ENCODE data around the gene OGFOD3. TPM values are rescaled to one million over a fixed set of nuclear protein-coding genes. Genes with fewer than 3 reads are reported as not detected.
"Not testable (repeated sequence)": the region's sequence is repeated elsewhere in the genome, so short reads cannot be mapped to it uniquely, and the experiment has no call there.

The OGFOD3 gene
- total RNA-seq, 4 donors from 2014 or later: 22.9 to 31.6 (median 28.6) TPM

DNA sequence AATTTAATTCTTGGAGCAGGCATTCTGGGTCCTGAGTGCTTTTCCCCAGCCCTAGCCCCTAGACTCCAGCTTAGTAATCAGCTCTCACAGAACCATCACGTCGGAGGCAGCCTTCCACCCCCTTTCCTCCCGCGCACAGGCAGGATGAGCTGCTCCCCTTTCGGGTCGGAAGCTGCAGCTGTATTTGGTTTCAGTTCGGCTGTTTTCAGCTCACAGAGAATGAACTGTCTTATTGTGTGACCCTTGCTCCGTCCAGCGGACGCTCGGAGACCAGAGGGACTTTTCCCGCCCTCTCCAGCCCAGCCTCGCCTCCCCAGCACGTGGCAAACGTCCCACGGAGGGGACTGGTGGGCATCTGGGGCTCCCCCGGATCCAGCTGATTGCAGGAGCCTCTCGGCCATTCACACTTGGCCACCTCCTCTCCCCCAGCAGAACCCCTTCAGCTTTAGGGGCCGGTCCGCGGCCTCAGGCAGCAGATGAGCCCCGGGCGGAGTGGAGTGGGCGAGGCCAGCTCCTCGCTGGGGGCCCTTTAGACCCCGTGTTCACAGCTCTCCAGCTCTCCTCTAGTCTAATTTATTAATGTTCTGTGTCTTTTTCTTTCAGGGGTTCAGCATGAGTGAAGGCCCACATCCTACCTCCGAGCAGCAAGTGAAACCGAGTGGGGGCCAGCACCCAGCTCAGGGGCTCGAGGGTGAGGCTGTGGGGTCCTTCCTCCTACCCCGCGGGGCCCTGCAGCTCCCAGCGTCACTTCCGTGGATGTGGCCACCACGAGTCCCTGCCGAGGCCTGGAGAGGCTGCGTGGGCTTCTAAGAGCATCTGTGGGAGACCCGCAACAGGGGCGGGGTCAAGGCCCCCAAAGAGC, 47.7 kb downstream of the OGFOD3 start:
- TF ChIP-seq, protein P1, sequence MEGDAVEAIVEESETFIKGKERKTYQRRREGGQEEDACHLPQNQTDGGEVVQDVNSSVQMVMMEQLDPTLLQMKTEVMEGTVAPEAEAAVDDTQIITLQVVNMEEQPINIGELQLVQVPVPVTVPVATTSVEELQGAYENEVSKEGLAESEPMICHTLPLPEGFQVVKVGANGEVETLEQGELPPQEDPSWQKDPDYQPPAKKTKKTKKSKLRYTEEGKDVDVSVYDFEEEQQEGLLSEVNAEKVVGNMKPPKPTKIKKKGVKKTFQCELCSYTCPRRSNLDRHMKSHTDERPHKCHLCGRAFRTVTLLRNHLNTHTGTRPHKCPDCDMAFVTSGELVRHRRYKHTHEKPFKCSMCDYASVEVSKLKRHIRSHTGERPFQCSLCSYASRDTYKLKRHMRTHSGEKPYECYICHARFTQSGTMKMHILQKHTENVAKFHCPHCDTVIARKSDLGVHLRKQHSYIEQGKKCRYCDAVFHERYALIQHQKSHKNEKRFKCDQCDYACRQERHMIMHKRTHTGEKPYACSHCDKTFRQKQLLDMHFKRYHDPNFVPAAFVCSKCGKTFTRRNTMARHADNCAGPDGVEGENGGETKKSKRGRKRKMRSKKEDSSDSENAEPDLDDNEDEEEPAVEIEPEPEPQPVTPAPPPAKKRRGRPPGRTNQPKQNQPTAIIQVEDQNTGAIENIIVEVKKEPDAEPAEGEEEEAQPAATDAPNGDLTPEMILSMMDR (IDR thresholded peaks at IDR 0.05): no peak
- ATAC-seq (ENCODE audit: low FRiP score) (no peak), DNase-seq (ENCODE audit: low spot score) (no peak)

DNA sequence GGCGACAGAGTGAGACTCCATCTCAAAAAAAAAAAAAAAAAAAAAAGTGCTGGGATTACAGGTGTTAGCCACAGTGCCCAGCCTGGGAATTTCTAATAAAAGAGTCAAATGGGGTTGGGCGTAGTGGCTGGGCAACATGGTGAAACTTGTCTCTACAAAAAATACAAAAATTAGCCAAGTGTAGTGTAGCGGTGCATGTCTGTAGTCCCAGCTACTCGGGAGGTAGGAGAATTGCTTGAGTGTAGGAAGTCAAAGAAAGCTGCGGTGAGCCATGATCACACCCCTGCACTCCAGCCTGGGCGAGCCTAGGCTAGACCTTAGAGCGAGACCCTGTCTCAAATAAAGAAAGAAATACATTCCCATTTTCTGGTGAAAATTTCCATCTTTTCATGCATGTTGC, 49.2 kb downstream of the OGFOD3 start:
- no peak for ATAC-seq (ENCODE audit: low FRiP score)
- TF ChIP-seq, protein P1 (IDR thresholded peaks at IDR 0.05): no peak
- DNase-seq (ENCODE audit: low spot score): no peak

DNA sequence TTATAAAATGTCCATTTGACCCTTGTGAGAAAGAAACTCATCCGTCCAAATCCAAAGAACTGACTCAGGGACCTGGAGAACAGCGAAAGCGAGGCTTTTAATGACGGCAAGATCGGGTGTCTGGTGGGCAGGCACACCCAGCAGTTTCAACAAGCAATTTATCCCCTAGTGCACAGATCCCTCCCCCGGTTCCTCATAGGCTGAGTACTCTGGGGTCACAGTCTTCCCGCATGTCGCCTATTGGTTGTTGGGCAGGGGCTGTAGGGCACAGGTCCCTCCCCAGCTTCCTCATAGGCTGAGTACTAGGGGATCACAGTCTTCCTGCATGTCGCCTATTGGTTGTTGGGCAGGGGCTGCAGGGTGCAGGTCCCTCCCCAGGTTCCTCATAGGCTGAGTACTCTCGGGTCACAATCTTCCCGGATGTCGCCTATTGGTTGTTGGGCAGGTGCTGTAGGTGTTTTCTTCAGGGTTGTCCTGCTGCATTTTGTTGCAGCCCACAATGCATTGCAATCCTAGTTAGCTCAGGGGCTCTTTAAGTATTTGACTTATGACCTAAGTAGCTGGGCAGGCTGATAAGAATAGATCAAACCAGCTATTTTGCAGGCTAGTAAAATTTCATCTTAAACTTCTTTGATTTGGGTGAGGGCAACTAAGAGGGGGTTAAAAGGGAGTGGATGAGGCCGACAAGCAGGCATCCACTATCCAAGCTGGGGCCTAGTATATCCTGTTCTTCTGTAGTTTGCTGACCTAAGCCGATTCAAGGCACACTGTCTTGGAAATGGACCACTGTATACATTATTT, 50.5 kb downstream of the OGFOD3 start:
- TF ChIP-seq, protein P1 (IDR thresholded peaks at IDR 0.05): no peak
- DNase-seq (ENCODE audit: low spot score) (no peak), ATAC-seq (ENCODE audit: low FRiP score) (no peak)

DNA sequence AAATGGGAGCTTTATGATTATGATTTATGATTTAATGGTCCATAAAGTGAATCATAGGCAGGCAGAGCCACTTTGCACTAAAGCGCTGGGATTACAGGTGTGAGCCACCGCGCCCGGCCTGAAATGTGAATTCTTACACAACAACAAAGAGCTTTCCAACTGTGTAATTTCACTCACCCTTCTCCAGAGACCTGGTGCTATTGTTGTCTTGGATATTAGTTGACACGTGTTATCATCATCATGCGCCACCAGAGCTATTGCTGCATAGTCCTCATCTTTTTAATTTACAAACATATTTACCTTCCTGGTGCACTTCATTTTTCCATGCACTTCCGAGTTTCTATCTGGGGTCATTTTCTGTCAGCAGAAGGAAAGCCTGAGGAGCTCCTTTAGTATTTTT, 51.6 kb downstream of the OGFOD3 start:
- ATAC-seq (ENCODE audit: low FRiP score) (no peak), DNase-seq (ENCODE audit: low spot score) (no peak)
- TF ChIP-seq, protein P1 (IDR thresholded peaks at IDR 0.05): no peak

DNA sequence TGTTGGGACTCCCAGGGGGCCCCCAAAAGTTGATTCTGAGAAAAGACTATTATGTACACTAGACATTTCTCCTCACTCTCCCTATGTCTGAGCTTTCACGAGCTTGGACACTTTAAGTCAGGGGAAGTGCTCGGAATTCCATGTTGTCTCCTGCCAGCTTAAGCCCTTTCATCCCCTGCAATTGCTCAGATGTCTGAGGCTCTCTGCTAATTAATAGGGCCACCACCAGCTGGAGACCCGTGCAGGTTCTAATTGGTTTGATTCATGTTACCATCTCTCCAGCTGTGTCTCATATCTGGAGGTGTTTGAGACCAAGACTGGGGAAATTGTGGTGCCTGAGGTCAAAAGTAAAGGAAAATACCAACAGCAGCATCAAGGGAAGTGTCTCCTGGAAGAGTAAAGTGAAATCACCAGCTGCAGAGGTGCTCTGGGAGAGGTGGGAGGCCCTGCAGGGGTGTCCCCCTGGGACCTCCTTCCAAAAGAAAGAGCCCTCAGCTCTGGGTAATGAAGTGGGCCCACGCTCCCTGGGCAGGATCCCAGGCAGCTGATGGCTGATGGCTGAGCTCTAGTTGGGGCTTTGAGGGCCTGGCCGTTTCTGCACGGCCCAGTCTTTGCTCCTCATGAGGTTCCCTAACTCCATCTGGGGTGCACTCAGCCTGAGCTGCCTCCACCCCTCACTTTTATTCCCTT, 52.6 kb downstream of the OGFOD3 start:
- DNase-seq (ENCODE audit: low spot score) (no peak), ATAC-seq (ENCODE audit: low FRiP score) (no peak)

DNA sequence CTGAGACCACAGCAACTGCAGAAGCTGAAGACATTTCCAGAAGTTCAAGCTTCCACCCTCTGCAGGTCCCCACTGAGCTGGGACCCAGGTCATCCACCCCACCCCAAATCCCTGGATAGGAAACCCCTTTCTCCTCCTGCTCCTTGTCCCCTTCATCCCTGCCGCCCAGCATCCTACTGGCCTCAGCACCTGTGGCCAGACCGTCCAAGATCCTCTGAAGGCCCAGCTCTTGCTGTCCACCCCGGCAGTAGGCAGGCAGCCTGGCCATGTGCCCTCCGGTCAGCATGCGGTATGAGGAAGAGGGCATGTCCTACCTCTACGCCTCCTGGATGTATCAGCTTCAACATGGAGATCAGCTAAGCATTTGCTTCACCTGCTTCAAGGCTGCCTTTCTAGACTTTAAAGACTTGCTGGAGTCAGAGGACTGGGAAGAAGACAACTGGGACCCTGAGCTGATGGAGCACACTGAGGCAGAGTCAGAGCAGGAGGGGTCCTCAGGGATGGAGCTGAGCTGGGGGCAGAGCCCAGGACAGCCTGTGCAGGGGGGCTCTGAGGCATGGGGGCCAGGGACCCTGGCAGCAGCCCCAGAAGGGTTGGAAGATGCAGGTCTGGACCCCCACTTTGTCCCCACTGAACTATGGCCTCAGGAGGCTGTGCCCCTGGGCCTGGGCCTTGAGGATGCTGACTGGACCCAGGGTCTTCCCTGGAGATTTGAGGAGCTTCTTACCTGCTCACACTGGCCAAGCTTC, 56.3 kb downstream of the OGFOD3 start:
- no peak for ATAC-seq (ENCODE audit: low FRiP score)
- TF ChIP-seq, protein P1 (IDR thresholded peaks at IDR 0.05): no peak
- no peak for DNase-seq (ENCODE audit: low spot score)

More for the DNA sequence above, 52.6 kb downstream of the OGFOD3 start:
- TF ChIP-seq, protein P1 (IDR thresholded peaks at IDR 0.05): no peak

DNA sequence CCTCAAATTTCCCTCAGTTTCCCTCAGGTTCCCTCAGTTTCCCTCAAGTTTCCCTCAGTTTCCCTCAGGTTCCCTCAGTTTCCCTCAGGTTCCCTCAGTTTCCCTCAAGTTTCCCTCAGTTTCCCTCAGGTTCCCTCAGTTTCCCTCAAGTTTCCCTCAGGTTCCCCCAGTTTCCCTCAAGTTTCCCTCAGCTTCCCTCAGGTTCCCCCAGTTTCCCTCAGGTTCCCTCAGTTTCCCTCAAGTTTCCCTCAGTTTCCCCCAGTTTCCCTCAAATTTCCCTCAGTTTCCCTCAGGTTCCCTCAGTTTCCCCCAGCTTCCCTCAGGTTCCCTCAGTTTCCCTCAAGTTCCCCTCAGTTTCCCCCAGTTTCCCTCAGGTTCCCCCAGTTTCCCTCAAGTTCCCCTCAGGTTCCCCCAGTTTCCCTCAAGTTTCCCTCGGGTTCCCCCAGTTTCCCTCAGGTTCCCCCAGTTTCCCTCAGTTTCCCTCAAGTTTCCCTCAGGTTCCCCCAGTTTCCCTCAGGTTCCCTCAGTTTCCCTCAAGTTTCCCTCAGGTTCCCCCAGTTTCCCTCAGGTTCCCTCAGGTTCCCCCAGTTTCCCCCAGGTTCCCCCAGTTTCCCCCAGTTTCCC, 58.8 kb downstream of the OGFOD3 start:
- DNase-seq (ENCODE audit: low spot score); ATAC-seq (ENCODE audit: low FRiP score): not testable (repeated sequence)

All from omental fat pad (tissue), 4 donors.